Activated B cell treated with CpG ODN at 0.5 μM for 24 hours (primary cell): ENCODE data around the gene DPCD. TPM values are rescaled to one million over a fixed set of nuclear protein-coding genes. Genes with fewer than 3 reads are reported as not detected.

Experiments used
- ATAC-seq: fragments of 200-7000 bp; cut with Tn5 transposase; one replicate; pipeline ENCODE4 v1.10.0; 2021; ENCODE audit warnings: low read depth, mild to moderate bottlenecking, moderate library complexity
- CTCF ChIA-PET: fragments of 350-600 bp; sonication (Branson Sonifier 250); formaldehyde crosslinking; loops from one replicate; lab custom pipeline; 2021; ENCODE audit warnings: antibody characterized with exemption; lab: Charles Lee
- POLR2A ChIA-PET: fragments of 350-600 bp; sonication (Branson Sonifier 250); formaldehyde crosslinking; loops from one replicate; lab custom pipeline; 2021; ENCODE audit warnings: antibody characterized with exemption; lab: Charles Lee
- DNase-seq: peaks from one replicate; pipeline ENCODE4 v3.0.0; 2022
- H3K27ac Mint-ChIP-seq: one replicate; pipeline ENCODE4 v1.8.0; 2020; ENCODE audit warnings: mixed read lengths
- H3K27me3 Mint-ChIP-seq: one replicate; pipeline ENCODE4 v1.8.0; 2021; ENCODE audit warnings: mixed read lengths
- H3K36me3 Mint-ChIP-seq: one replicate; pipeline ENCODE4 v1.8.0; 2021; ENCODE audit warnings: low read depth, mixed read lengths
- H3K4me1 Mint-ChIP-seq: one replicate; pipeline ENCODE4 v1.8.0; 2021; ENCODE audit warnings: mixed read lengths
- H3K4me3 Mint-ChIP-seq: one replicate; pipeline ENCODE4 v1.8.0; 2020; ENCODE audit warnings: mild to moderate bottlenecking, mixed read lengths
- H3K9me3 Mint-ChIP-seq: one replicate; pipeline ENCODE4 v1.8.0; 2020; ENCODE audit warnings: mixed read lengths
- intact Hi-C: fragments of 100-400 bp; cut with micrococcal nuclease; formaldehyde crosslinking; loops from one replicate; pipeline ENCODE4 v1.15.1; 2024
- total RNA-seq: library from RNA; stranded (reverse); gene quantifications from 2 replicates; pipeline ENCODE4 v1.2.3, GENCODE V29; 2022
- TF ChIP-seq, protein P1 (sequence below): fragments of 200-600 bp; IDR thresholded peaks from one replicate; pipeline ENCODE4 v1.8.0; 2022; ENCODE audit warnings: antibody characterized with exemption, mild to moderate bottlenecking

Gene DPCD
- total RNA-seq, 1 donor from 2014 or later: 2.9 TPM

DNA sequence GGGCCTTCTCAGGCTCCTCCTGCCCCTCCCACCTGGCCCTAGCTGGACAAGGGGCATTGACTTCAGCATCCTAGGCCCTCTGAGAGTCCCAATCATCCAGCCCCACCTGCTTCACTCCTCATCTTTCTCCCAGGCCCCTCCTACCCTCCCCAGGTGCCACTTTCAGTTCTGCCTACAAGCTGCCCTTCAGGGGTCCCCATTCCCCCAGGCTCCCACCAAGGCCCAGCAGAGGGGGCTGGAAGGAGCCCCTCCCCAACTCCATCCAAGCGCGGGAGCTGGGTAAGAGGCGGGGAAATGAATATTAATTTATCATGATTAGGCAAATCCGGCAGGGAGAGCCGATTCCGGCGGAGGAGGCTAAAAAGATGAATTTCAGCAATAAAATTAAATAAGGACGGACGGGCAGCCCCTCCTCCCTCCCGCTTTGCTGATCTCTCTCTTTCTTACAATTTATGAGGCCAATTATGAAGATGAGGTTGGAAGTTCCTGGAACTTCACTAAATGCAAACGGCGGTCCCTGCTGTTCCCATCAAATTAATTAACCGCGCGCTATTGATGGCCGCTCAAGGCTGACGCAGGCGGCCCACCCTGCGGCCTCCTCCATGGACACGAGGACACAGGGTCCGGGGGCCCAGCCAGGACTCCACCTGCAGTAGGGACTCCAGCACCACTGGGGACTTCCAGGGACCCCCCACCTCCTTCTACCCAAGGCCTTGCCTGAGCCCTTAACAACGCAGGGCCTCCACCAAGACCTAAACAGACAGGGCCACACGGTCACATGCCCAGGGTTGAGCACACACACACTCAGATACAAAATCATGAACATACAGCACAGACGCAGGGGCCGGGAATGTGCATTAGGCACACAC lies 14.0 kb upstream of the DPCD start:
- no peak for DNase-seq
- Mint-ChIP-seq H3K4me3 (no peak overlapping the region), H3K36me3 (peaks cover 13% of the 10 kb centered on the region), H3K27ac (no peak overlapping the region), H3K4me1 (peaks cover 16% of the 10 kb centered on the region), H3K27me3 (peaks cover 7% of the 10 kb centered on the region), H3K9me3 (peaks cover 2% of the 10 kb centered on the region)
- CTCF ChIA-PET: no interaction called here
- TF ChIP-seq, protein P1, sequence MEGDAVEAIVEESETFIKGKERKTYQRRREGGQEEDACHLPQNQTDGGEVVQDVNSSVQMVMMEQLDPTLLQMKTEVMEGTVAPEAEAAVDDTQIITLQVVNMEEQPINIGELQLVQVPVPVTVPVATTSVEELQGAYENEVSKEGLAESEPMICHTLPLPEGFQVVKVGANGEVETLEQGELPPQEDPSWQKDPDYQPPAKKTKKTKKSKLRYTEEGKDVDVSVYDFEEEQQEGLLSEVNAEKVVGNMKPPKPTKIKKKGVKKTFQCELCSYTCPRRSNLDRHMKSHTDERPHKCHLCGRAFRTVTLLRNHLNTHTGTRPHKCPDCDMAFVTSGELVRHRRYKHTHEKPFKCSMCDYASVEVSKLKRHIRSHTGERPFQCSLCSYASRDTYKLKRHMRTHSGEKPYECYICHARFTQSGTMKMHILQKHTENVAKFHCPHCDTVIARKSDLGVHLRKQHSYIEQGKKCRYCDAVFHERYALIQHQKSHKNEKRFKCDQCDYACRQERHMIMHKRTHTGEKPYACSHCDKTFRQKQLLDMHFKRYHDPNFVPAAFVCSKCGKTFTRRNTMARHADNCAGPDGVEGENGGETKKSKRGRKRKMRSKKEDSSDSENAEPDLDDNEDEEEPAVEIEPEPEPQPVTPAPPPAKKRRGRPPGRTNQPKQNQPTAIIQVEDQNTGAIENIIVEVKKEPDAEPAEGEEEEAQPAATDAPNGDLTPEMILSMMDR: no peak
- no peak for ATAC-seq
- intact Hi-C loops: loop anchor here (10.0 kb wide), 1 partner anchor 509 kb away; the partner anchor contains the start of gene KAZALD1
- POLR2A ChIA-PET: no interaction called here

DNA sequence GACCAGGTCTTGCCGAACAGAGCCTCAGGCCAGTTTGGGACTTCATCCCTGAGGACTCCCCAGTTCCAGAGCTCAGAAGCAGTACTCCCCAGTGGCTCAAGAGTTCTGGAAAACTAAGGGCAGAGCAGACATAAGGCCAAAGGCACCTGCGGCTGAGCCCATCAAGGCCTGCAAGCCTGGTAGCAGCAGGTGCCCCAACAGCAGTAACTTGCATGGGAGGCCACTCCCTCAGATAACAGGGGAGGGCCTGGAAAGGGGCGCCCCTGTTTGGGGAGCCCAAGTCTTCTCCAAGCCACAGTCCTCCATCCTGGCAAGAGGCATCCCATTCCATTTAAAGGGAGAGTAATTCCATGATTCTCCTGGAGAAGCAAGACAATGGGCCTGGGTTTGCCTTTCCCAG lies 13.0 kb upstream of the DPCD start:
- ATAC-seq (no peak), DNase-seq (no peak)
- CTCF ChIA-PET: no interaction called here
- peaks cover 2% of the 10 kb centered on the region for H3K9me3 Mint-ChIP-seq
- H3K27me3 Mint-ChIP-seq: no peaks in the 10 kb centered on the region
- no peak overlapping the region for H3K27ac Mint-ChIP-seq
- no peak overlapping the region for H3K4me3 Mint-ChIP-seq
- peaks cover 23% of the 10 kb centered on the region for H3K36me3 Mint-ChIP-seq
- TF ChIP-seq, protein P1: no peak
- POLR2A ChIA-PET: no interaction called here
- peaks cover 7% of the 10 kb centered on the region for H3K4me1 Mint-ChIP-seq
- intact Hi-C loops: loop anchor here (10.0 kb wide), 1 partner anchor 510 kb away; the partner anchor contains the start of gene KAZALD1

DNA sequence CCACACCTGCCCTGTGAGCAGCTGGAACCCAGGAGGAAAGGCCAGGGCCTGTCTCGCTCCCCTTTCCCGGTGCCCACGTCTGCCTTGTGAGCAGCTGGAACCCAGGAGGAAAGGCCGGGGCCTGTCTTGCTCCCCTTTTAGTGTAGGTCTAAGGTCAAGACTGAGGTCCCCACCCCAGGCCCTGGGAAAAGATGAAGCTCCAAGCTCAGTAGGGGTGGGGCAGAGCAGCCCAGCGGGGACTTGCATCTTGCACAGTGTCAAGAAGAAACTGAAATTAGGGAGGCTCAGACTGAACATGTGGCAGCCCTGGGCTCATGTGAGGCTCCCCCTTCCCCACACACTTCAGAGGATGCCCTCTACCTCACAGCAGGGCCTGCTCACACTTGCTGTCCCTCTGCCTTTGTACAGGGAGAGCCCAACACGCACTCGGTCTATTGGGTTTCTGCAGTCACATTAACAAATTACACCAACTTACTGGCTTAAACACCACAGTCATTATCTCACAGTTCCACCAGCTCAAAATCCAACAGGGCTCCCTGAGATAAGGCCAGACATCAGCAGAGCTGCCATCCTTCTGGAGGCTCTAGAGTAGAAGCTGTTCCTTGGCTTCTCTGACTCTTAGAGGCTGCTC lies 12.4 kb upstream of the DPCD start:
- TF ChIP-seq, protein P1: no peak
- POLR2A ChIA-PET: interaction anchor here (0.6 kb wide), 2 partner anchors 16 to 17 kb away, joined by 3 to 6 read pairs; no protein-coding TSS in a partner anchor

DNA sequence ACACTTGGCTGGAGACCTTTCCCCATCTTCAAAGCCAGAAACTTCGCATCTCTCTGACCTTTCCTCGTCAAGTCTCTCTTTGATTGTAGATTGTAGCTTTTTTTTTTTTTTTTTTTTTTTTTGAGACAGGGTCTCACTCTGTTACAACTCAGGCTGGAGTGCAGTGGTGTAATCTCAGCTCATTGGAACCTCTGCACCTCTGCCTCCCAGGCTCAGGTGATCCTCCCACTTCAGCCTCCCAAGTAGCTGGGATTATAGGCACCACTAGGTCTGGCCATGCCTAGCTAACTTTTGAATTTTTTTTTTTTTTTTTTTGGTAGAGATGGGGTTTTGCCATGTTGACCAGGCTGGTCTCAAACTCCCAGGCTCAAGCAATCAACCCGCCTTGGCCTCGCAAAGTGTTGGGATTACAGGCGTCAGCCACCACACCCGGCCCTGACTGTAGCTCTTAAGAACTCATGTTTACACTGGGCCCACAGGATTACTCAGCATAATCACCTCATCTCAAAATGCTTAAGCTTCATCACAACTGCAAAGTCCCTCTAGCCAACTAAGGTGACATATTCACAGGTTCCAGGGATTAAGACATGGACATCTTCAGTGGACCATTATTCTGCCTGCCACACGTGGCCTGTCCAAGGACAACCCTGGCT lies 11.8 kb upstream of the DPCD start:
- H3K4me3 Mint-ChIP-seq: no peak overlapping the region

More for the DNA sequence above, 12.4 kb upstream of the DPCD start:
- peaks cover 27% of the 10 kb centered on the region for H3K36me3 Mint-ChIP-seq
- no peak overlapping the region for H3K27ac Mint-ChIP-seq
- DNase-seq: no peak
- no peak for ATAC-seq
- no peak overlapping the region for H3K4me3 Mint-ChIP-seq
- peaks cover 2% of the 10 kb centered on the region for H3K9me3 Mint-ChIP-seq
- H3K4me1 Mint-ChIP-seq: peaks cover 4% of the 10 kb centered on the region
- CTCF ChIA-PET: no interaction called here
- intact Hi-C loops: loop anchor here (10.0 kb wide), 1 partner anchor 511 kb away; the partner anchor contains the start of gene KAZALD1
- H3K27me3 Mint-ChIP-seq: no peaks in the 10 kb centered on the region

More for the DNA sequence above, 11.8 kb upstream of the DPCD start:
- Mint-ChIP-seq H3K9me3 (peaks cover 2% of the 10 kb centered on the region), H3K27me3 (no peaks in the 10 kb centered on the region), H3K4me1 (no peaks in the 10 kb centered on the region), H3K36me3 (peaks cover 32% of the 10 kb centered on the region), H3K27ac (no peak overlapping the region)
- ATAC-seq (no peak), DNase-seq (no peak)
- TF ChIP-seq, protein P1: no peak
- intact Hi-C loops: loop anchor here (10.0 kb wide), 1 partner anchor 512 kb away; the partner anchor contains the start of gene KAZALD1
- ChIA-PET CTCF (interaction anchor here (0.7 kb wide), 1 partner anchor 929 kb away, joined by 4 read pairs; no protein-coding TSS in a partner anchor), POLR2A (interaction anchor here (0.6 kb wide), 2 partner anchors 16 to 18 kb away, joined by 3 to 6 read pairs; no protein-coding TSS in a partner anchor)
